ENCODE results near the gene MBTD1. TPM values are rescaled to one million over a fixed set of nuclear protein-coding genes. Genes with fewer than 3 reads are reported as not detected.
"Not testable (repeated sequence)": the region's sequence is repeated elsewhere in the genome, so short reads cannot be mapped to it uniquely, and the experiment has no call there.

Gene MBTD1
- total RNA-seq, 1 donor: 35.5 TPM

GRCh38 chr17:51229889-51230288, 30.0 kb downstream of the MBTD1 start:
- Histone ChIP-seq H3K9me3 (ENCODE audit: low read depth, low read length) (no peaks in the 10 kb centered on the region), H3K4me3 (ENCODE audit: low read length) (no peak overlapping the region), H3K27me3 (ENCODE audit: insufficient read depth, low read length) (no peaks in the 10 kb centered on the region), H3K4me1 (ENCODE audit: insufficient read depth, low read length) (peaks cover 8% of the 10 kb centered on the region)

GRCh38 chr17:51228161-51228560, 31.7 kb downstream of the MBTD1 start:
- no peak overlapping the region for H3K4me3 ChIP-seq (ENCODE audit: low read length)
- H3K9me3 ChIP-seq (ENCODE audit: low read depth, low read length): no peaks in the 10 kb centered on the region
- H3K4me1 ChIP-seq (ENCODE audit: insufficient read depth, low read length): peaks cover 10% of the 10 kb centered on the region
- no peaks in the 10 kb centered on the region for H3K27me3 ChIP-seq (ENCODE audit: insufficient read depth, low read length)

GRCh38 chr17:51225523-51225922, 34.3 kb downstream of the MBTD1 start:
- not testable (repeated sequence) for H3K4me1 ChIP-seq (ENCODE audit: insufficient read depth, low read length); H3K4me3 ChIP-seq (ENCODE audit: low read length); H3K9me3 ChIP-seq (ENCODE audit: low read depth, low read length); H3K27me3 ChIP-seq (ENCODE audit: insufficient read depth, low read length)

- no peak overlapping the region for H3K4me3 ChIP-seq (ENCODE audit: low read length)
- H3K9me3 ChIP-seq (ENCODE audit: low read depth, low read length): no peaks in the 10 kb centered on the region
These were observed 35.2 kb downstream of the MBTD1 start for GRCh38 chr17:51224402-51225262.

GRCh38 chr17:51221322-51221721, 38.5 kb downstream of the MBTD1 start:
- Histone ChIP-seq H3K9me3 (ENCODE audit: low read depth, low read length) (no peaks in the 10 kb centered on the region), H3K4me3 (ENCODE audit: low read length) (no peak overlapping the region), H3K4me1 (ENCODE audit: insufficient read depth, low read length) (peaks cover 5% of the 10 kb centered on the region), H3K27me3 (ENCODE audit: insufficient read depth, low read length) (no peaks in the 10 kb centered on the region)

More at GRCh38 chr17:51224402-51225262, 35.2 kb downstream of the MBTD1 start:
- Histone ChIP-seq H3K27me3 (ENCODE audit: insufficient read depth, low read length) (no peaks in the 10 kb centered on the region), H3K4me1 (ENCODE audit: insufficient read depth, low read length) (peaks cover 5% of the 10 kb centered on the region)

- Histone ChIP-seq H3K4me3 (ENCODE audit: low read length) (no peak overlapping the region), H3K9me3 (ENCODE audit: low read depth, low read length) (no peaks in the 10 kb centered on the region), H3K27me3 (ENCODE audit: insufficient read depth, low read length) (no peaks in the 10 kb centered on the region), H3K4me1 (ENCODE audit: insufficient read depth, low read length) (no peaks in the 10 kb centered on the region)
These were observed 41.9 kb downstream of the MBTD1 start for GRCh38 chr17:51217946-51218345.

GRCh38 chr17:51214920-51215319, 44.9 kb downstream of the MBTD1 start:
- Histone ChIP-seq H3K4me3 (ENCODE audit: low read length) (no peak overlapping the region), H3K4me1 (ENCODE audit: insufficient read depth, low read length) (no peaks in the 10 kb centered on the region), H3K9me3 (ENCODE audit: low read depth, low read length) (no peaks in the 10 kb centered on the region), H3K27me3 (ENCODE audit: insufficient read depth, low read length) (no peaks in the 10 kb centered on the region)

- Histone ChIP-seq H3K9me3 (ENCODE audit: low read depth, low read length) (no peaks in the 10 kb centered on the region), H3K27me3 (ENCODE audit: insufficient read depth, low read length) (no peaks in the 10 kb centered on the region), H3K4me3 (ENCODE audit: low read length) (no peak overlapping the region), H3K4me1 (ENCODE audit: insufficient read depth, low read length) (peaks cover 11% of the 10 kb centered on the region)
These were observed 56.0 kb downstream of the MBTD1 start for GRCh38 chr17:51203838-51204237.

- Histone ChIP-seq H3K9me3 (ENCODE audit: low read depth, low read length) (no peaks in the 10 kb centered on the region), H3K4me3 (ENCODE audit: low read length) (no peak overlapping the region), H3K27me3 (ENCODE audit: insufficient read depth, low read length) (no peaks in the 10 kb centered on the region), H3K4me1 (ENCODE audit: insufficient read depth, low read length) (peaks cover 11% of the 10 kb centered on the region)
These were observed 59.0 kb downstream of the MBTD1 start for GRCh38 chr17:51200846-51201245.

- Histone ChIP-seq H3K9me3 (ENCODE audit: low read depth, low read length) (no peaks in the 10 kb centered on the region), H3K4me1 (ENCODE audit: insufficient read depth, low read length) (peaks cover 11% of the 10 kb centered on the region), H3K4me3 (ENCODE audit: low read length) (no peak overlapping the region), H3K27me3 (ENCODE audit: insufficient read depth, low read length) (no peaks in the 10 kb centered on the region)
These were observed 59.6 kb downstream of the MBTD1 start for GRCh38 chr17:51200295-51200694.

- Histone ChIP-seq H3K4me1 (ENCODE audit: insufficient read depth, low read length) (peaks cover 11% of the 10 kb centered on the region), H3K9me3 (ENCODE audit: low read depth, low read length) (no peaks in the 10 kb centered on the region), H3K4me3 (ENCODE audit: low read length) (no peak overlapping the region), H3K27me3 (ENCODE audit: insufficient read depth, low read length) (no peaks in the 10 kb centered on the region)
These were observed 62.1 kb downstream of the MBTD1 start for GRCh38 chr17:51197754-51198153.

GRCh38 chr17:51191895-51192294, 68.0 kb downstream of the MBTD1 start:
- Histone ChIP-seq H3K27me3 (ENCODE audit: insufficient read depth, low read length) (no peaks in the 10 kb centered on the region), H3K9me3 (ENCODE audit: low read depth, low read length) (no peaks in the 10 kb centered on the region), H3K4me1 (ENCODE audit: insufficient read depth, low read length) (no peaks in the 10 kb centered on the region), H3K4me3 (ENCODE audit: low read length) (no peak overlapping the region)

- H3K27me3 ChIP-seq (ENCODE audit: insufficient read depth, low read length): no peaks in the 10 kb centered on the region
- no peaks in the 10 kb centered on the region for H3K4me1 ChIP-seq (ENCODE audit: insufficient read depth, low read length)
- no peaks in the 10 kb centered on the region for H3K9me3 ChIP-seq (ENCODE audit: low read depth, low read length)
- no peak overlapping the region for H3K4me3 ChIP-seq (ENCODE audit: low read length)
These were observed 70.2 kb downstream of the MBTD1 start for GRCh38 chr17:51189628-51190027.

- Histone ChIP-seq H3K9me3 (ENCODE audit: low read depth, low read length) (no peaks in the 10 kb centered on the region), H3K4me1 (ENCODE audit: insufficient read depth, low read length) (no peaks in the 10 kb centered on the region), H3K27me3 (ENCODE audit: insufficient read depth, low read length) (no peaks in the 10 kb centered on the region), H3K4me3 (ENCODE audit: low read length) (no peak overlapping the region)
These were observed 70.7 kb downstream of the MBTD1 start for GRCh38 chr17:51189162-51189561.

GRCh38 chr17:51188271-51188833, 71.5 kb downstream of the MBTD1 start:
- Histone ChIP-seq H3K9me3 (ENCODE audit: low read depth, low read length) (no peaks in the 10 kb centered on the region), H3K4me3 (ENCODE audit: low read length) (no peak overlapping the region), H3K4me1 (ENCODE audit: insufficient read depth, low read length) (no peaks in the 10 kb centered on the region), H3K27me3 (ENCODE audit: insufficient read depth, low read length) (no peaks in the 10 kb centered on the region)
